ENCODE data around the gene TTLL7.
A peak's percentile ranks its signal among the peaks of the same experiment; 100 is the strongest.
"Not testable (repeated sequence)": the region's sequence is repeated elsewhere in the genome, so short reads cannot be mapped to it uniquely, and the experiment has no call there.

TTLL7 gene

GRCh38 chr1:83929184-83929583 lies 69.7 kb downstream of the TTLL7 start:
- DNase-seq (ENCODE audit: low read depth, low spot score), result peak; percentile 21

GRCh38 chr1:83928396-83928795 lies 70.5 kb downstream of the TTLL7 start:
- peak; percentile 14 for DNase-seq (ENCODE audit: low read depth, low spot score)

GRCh38 chr1:83927701-83928100 lies 71.2 kb downstream of the TTLL7 start:
- no peak for DNase-seq (ENCODE audit: low read depth, low spot score)

- no peak for DNase-seq (ENCODE audit: low read depth, low spot score)
These were observed 71.9 kb downstream of the TTLL7 start for GRCh38 chr1:83927061-83927460.

- DNase-seq (ENCODE audit: low read depth, low spot score), result no peak
These were observed 75.4 kb downstream of the TTLL7 start for GRCh38 chr1:83923553-83923952.

- no peak for DNase-seq (ENCODE audit: low read depth, low spot score)
These were observed 76.5 kb downstream of the TTLL7 start for GRCh38 chr1:83922431-83922830.

GRCh38 chr1:83920320-83920719 lies 78.6 kb downstream of the TTLL7 start:
- DNase-seq (ENCODE audit: low read depth, low spot score), result peak; percentile 13

GRCh38 chr1:83919872-83920271 lies 79.1 kb downstream of the TTLL7 start:
- DNase-seq (ENCODE audit: low read depth, low spot score), result no peak

- DNase-seq (ENCODE audit: low read depth, low spot score), result no peak
These were observed 80.1 kb downstream of the TTLL7 start for GRCh38 chr1:83918688-83919285.

GRCh38 chr1:83917959-83918358 lies 81.0 kb downstream of the TTLL7 start:
- no peak for DNase-seq (ENCODE audit: low read depth, low spot score)

GRCh38 chr1:83916094-83916493 lies 82.8 kb downstream of the TTLL7 start:
- not testable (repeated sequence) for DNase-seq (ENCODE audit: low read depth, low spot score)

- DNase-seq (ENCODE audit: low read depth, low spot score), result no peak
These were observed 86.1 kb downstream of the TTLL7 start for GRCh38 chr1:83912876-83913275.

- no peak for DNase-seq (ENCODE audit: low read depth, low spot score)
These were observed 88.5 kb downstream of the TTLL7 start for GRCh38 chr1:83910461-83910860.

GRCh38 chr1:83909687-83910086 lies 89.2 kb downstream of the TTLL7 start:
- peak; percentile 53 for DNase-seq (ENCODE audit: low read depth, low spot score)

GRCh38 chr1:83905315-83905907 lies 93.5 kb downstream of the TTLL7 start:
- peak; percentile 21 for DNase-seq (ENCODE audit: low read depth, low spot score)

GRCh38 chr1:83901547-83902155 lies 97.3 kb downstream of the TTLL7 start:
- peak; percentile 45 for DNase-seq (ENCODE audit: low read depth, low spot score)

GRCh38 chr1:83900524-83900923 lies 98.4 kb downstream of the TTLL7 start:
- DNase-seq (ENCODE audit: low read depth, low spot score), result peak; percentile 11

- DNase-seq (ENCODE audit: low read depth, low spot score), result no peak
These were observed 101.4 kb downstream of the TTLL7 start for GRCh38 chr1:83897516-83897915.

- no peak for DNase-seq (ENCODE audit: low read depth, low spot score)
These were observed 102.6 kb downstream of the TTLL7 start for GRCh38 chr1:83896299-83896698.

- DNase-seq (ENCODE audit: low read depth, low spot score), result peak; percentile 53
These were observed 109.2 kb downstream of the TTLL7 start for GRCh38 chr1:83889707-83890106.

- DNase-seq (ENCODE audit: low read depth, low spot score), result no peak
These were observed 111.4 kb downstream of the TTLL7 start for GRCh38 chr1:83887483-83887882.

- DNase-seq (ENCODE audit: low read depth, low spot score), result peak; percentile 4
These were observed 115.0 kb downstream of the TTLL7 start for GRCh38 chr1:83883979-83884378.

- DNase-seq (ENCODE audit: low read depth, low spot score), result peak; percentile 44
These were observed 116.0 kb downstream of the TTLL7 start for GRCh38 chr1:83882906-83883305.
